Fibroblast of lung (primary cell): ENCODE data around the gene GRK3.

Experiments used
- CTCF ChIP-seq, 2 donors: IDR thresholded peaks in 1 of 2; conservative IDR thresholded peaks in 1 of 2; 1 replicate in 1 of 2; 2 replicates in 1 of 2; pipeline ENCODE4 v1.5.1; 2011 to 2012; ENCODE audit warnings: low read length in 2 of 2, control low read depth in 1 of 2, inconsistent platforms in 1 of 2, low read depth in 1 of 2, mild to moderate bottlenecking in 1 of 2
- EZH2 ChIP-seq: IDR thresholded peaks from 2 replicates; pipeline ENCODE4 v1.5.1; 2012; ENCODE audit warnings: low read length, control low read depth, mild to moderate bottlenecking; ENCODE audit errors: missing control alignments

GRCh38 chr22:25623851-25624250, 59.4 kb downstream of the GRK3 start:
- TF ChIP-seq CTCF (conservative IDR thresholded peaks at IDR 0.05 in 1 of 2, IDR thresholded peaks at IDR 0.05 in 1 of 2; ENCODE audit: low read depth in 1 of 2, low read length in 2 of 2), result no peak
- no peak for TF ChIP-seq EZH2
